IMR-90 (cell line): ENCODE results near the gene NAA10. TPM values are rescaled to one million over a fixed set of nuclear protein-coding genes. Genes with fewer than 3 reads are reported as not detected.

ENCODE experiments used
- ATAC-seq: fragments of 200-7000 bp; cut with Tn5 transposase; 2 replicates; pipeline ENCODE4 v1.9.1; 2020; ENCODE audit warnings: low read depth, mild to moderate bottlenecking, moderate library complexity
- BruUV-seq: library from RNA; stranded (reverse); fragments of 400-500 nt; replicated peaks from 2 replicates; lab custom pipeline; 2021; lab: Mats Ljungman, UMichigan
- CTCF ChIA-PET: fragments of 300-600 bp; formaldehyde crosslinking; extraction: SDS; loops from one replicate; lab custom pipeline; 2021; ENCODE audit warnings: antibody characterized with exemption; lab: Yijun Ruan, JAX
- POLR2A ChIA-PET: fragments of 300-600 bp; sonication (Branson Sonifier 250); formaldehyde crosslinking; loops from one replicate; lab custom pipeline; 2022; ENCODE audit warnings: antibody characterized with exemption; ENCODE audit not compliant: unreplicated experiment; lab: Charles Lee
- DNase-seq: peaks from one replicate; pipeline ENCODE4 v3.0.0; 2013
- H2AFZ ChIP-seq: replicated peaks from 2 replicates; pipeline ENCODE3; 2013; ENCODE audit warnings: low read length, mild to moderate bottlenecking; ENCODE audit not compliant: poor library complexity
- H2AK5ac ChIP-seq: 2 replicates; pipeline ENCODE4 v1.6.1; 2013; ENCODE audit warnings: low read depth, low read length, inconsistent platforms
- H2AK9ac ChIP-seq: replicated peaks from 2 replicates; pipeline ENCODE3; 2013; ENCODE audit warnings: mild to moderate bottlenecking, low read depth, low read length, moderate library complexity; ENCODE audit not compliant: poor library complexity
- H2BK120ac ChIP-seq: 2 replicates; pipeline ENCODE4 v1.6.1; 2013; ENCODE audit warnings: low read depth, low read length, inconsistent platforms
- H2BK15ac ChIP-seq: 3 replicates; pipeline ENCODE4 v1.6.1; 2013; ENCODE audit warnings: low read depth, low read length, inconsistent platforms
- H2BK20ac ChIP-seq: 2 replicates; pipeline ENCODE4 v1.6.1; 2013; ENCODE audit warnings: low read depth, mild to moderate bottlenecking, inconsistent platforms, low read length, moderate library complexity
- H2BK5ac ChIP-seq: 2 replicates; pipeline ENCODE4 v1.6.1; 2013; ENCODE audit warnings: mild to moderate bottlenecking, low read depth, low read length, inconsistent platforms; ENCODE audit not compliant: poor library complexity, severe bottlenecking
- H3K14ac ChIP-seq: replicated peaks from 2 replicates; pipeline ENCODE4 v1.6.1; 2013; ENCODE audit warnings: low read depth, low read length, inconsistent platforms
- H3K18ac ChIP-seq: 2 replicates; pipeline ENCODE4 v1.6.1; 2013; ENCODE audit warnings: low read depth, low read length, control low read depth
- H3K23ac ChIP-seq: 2 replicates; pipeline ENCODE4 v1.6.1; 2013; ENCODE audit warnings: low read depth, low read length, inconsistent platforms
- H3K27ac ChIP-seq: 2 replicates; pipeline ENCODE4 v1.5.1; 2013; ENCODE audit warnings: mild to moderate bottlenecking, control low read depth, low read length; ENCODE audit not compliant: insufficient read depth
- H3K27me3 ChIP-seq: 2 replicates; pipeline ENCODE4 v1.6.1; 2013; ENCODE audit warnings: low read length; ENCODE audit not compliant: control insufficient read depth, insufficient read depth
- H3K36me3 ChIP-seq: 2 replicates; pipeline ENCODE4 v1.6.1; 2013; ENCODE audit warnings: low read length, mixed read lengths; ENCODE audit not compliant: control insufficient read depth, insufficient read depth
- H3K4ac ChIP-seq: 2 replicates; pipeline ENCODE4 v1.6.1; 2013; ENCODE audit warnings: low read depth, low read length, inconsistent platforms
- H3K4me1 ChIP-seq: 2 replicates; pipeline ENCODE4 v1.6.1; 2013; ENCODE audit warnings: low read length, mixed read lengths; ENCODE audit not compliant: control insufficient read depth, insufficient read depth
- H3K4me2 ChIP-seq: 2 replicates; pipeline ENCODE4 v1.6.1; 2013; ENCODE audit warnings: low read depth, mild to moderate bottlenecking, control low read depth, low read length, moderate library complexity
- H3K4me3 ChIP-seq: 2 replicates; pipeline ENCODE4 v1.5.1; 2013; ENCODE audit warnings: low read depth, mild to moderate bottlenecking, control low read depth, low read length, moderate library complexity; ENCODE audit not compliant: insufficient read depth
- H3K56ac ChIP-seq: 2 replicates; pipeline ENCODE4 v1.6.1; 2013; ENCODE audit warnings: low read length, inconsistent platforms; ENCODE audit not compliant: insufficient read depth; ENCODE audit errors: extremely low read depth
- H3K79me1 ChIP-seq, 2 experiments: 2 replicates each; pipeline ENCODE4 v1.6.1; 2013; ENCODE audit warnings: low read length in 2 of 2, inconsistent platforms in 1 of 2, low read depth in 1 of 2
- H3K9ac ChIP-seq: 2 replicates; pipeline ENCODE4 v1.6.1; 2013; ENCODE audit warnings: low read depth, low read length, control low read depth
- H3K9me1 ChIP-seq: 2 replicates; pipeline ENCODE4 v1.6.1; 2013; ENCODE audit warnings: low read length, inconsistent platforms; ENCODE audit not compliant: insufficient read depth
- H3K9me3 ChIP-seq: 2 replicates; pipeline ENCODE4 v1.6.1; 2013; ENCODE audit warnings: low read length; ENCODE audit not compliant: control insufficient read depth, insufficient read depth
- H4K20me1 ChIP-seq: 2 replicates; pipeline ENCODE4 v1.6.1; 2013; ENCODE audit warnings: low read length, inconsistent platforms; ENCODE audit not compliant: insufficient read depth
- H4K5ac ChIP-seq: 2 replicates; pipeline ENCODE4 v1.6.1; 2013; ENCODE audit warnings: mild to moderate bottlenecking, low read depth, low read length, control low read depth
- H4K8ac ChIP-seq, 2 experiments: 2 replicates each; pipeline ENCODE4 v1.6.1; 2013; ENCODE audit warnings: low read depth in 2 of 2, low read length in 2 of 2, control low read depth in 1 of 2, inconsistent platforms in 1 of 2
- H4K91ac ChIP-seq: 2 replicates; pipeline ENCODE4 v1.6.1; 2013; ENCODE audit warnings: low read depth, low read length, inconsistent platforms; ENCODE audit not compliant: insufficient read depth
- CHD1 ChIP-seq: IDR thresholded peaks from 2 replicates; pipeline ENCODE4 v1.6.1; 2012; ENCODE audit warnings: low read depth, low read length, improper control_type of control experiment
- FOS ChIP-seq: fragments of 150-350 bp; IDR thresholded peaks from 2 replicates; pipeline ENCODE4 v1.6.1; 2016; ENCODE audit warnings: low read depth, low read length
- MAZ ChIP-seq: IDR thresholded peaks from 2 replicates; pipeline ENCODE4 v1.6.1; 2012; ENCODE audit warnings: low read depth, mild to moderate bottlenecking, low read length, improper control_type of control experiment, moderate library complexity, borderline replicate concordance
- NFE2L2 ChIP-seq: fragments of 150-350 bp; IDR thresholded peaks from 2 replicates; pipeline ENCODE4 v1.6.1; 2016; ENCODE audit warnings: low read depth, mild to moderate bottlenecking, low read length
- WGBS, 2 experiments: methylation state at CpG; one replicate each; pipeline versions ENCODE4 v1.1.5 to v1.1.7; 2013; ENCODE audit warnings: missing lambda C conversion rate in 2 of 2; ENCODE audit not compliant: insufficient read length in 1 of 2; ENCODE audit errors: extremely low coverage in 2 of 2; 5-methylcytosine and 5-hydroxymethylcytosine counted together
- dilution Hi-C: fragments of 300-500 bp; cut with HindIII; formaldehyde crosslinking; loops from one replicate; pipeline ENCODE4 v1.14.3; 2018; ENCODE audit warnings: low sequenced_read_pairs; ENCODE audit not compliant: unreplicated experiment
- in situ Hi-C: fragments of 300-500 bp; cut with MboI; formaldehyde crosslinking; loops from 3 replicates; pipeline ENCODE4 v1.14.3; 2019; ENCODE audit warnings: low sequenced_read_pairs, inconsistent platforms, mixed read lengths
- intact Hi-C: fragments of 100-400 bp; cut with micrococcal nuclease; formaldehyde crosslinking; loops from 2 replicates; pipeline ENCODE4 v1.10.0; 2022
- polyA plus RNA-seq, 3 experiments: library from polyadenylated mRNA; depleted of rRNA; stranded (reverse); fragments of >200 nt; gene quantifications; 2 replicates each; pipeline ENCODE4 v1.2.3, GENCODE V29; 2012; ENCODE audit warnings: low replicate concordance in 1 of 3
- total RNA-seq: library from RNA; depleted of rRNA; stranded (reverse); fragments of >200 nt; gene quantifications from 2 replicates; pipeline ENCODE4 v1.2.3, GENCODE V29; 2012

The NAA10 gene
- total and polyA plus RNA-seq, 2 of the 4 experiments (the other 2 are of a cell fraction) = 98.6 to 172 TPM

DNA sequence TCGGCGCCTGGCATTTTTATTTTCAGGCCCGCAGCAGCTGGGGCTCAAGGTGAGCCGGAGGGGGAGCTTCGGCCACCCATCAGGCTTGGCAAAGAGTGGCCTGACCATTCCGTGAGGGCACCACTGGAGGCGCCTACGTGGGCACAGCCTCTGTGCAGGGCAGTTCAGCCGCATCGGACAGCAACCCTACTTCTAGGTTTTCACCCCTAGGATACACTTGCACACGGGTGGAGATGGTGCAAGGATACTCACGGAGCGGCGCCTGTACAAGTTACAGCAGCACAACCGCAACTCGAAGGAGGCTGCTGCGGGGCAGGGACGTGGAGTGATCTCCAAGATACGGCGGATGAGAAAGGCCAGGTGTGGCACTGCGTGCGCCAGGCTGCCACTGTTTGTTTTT is 25.9 kb upstream of the NAA10 start:
- Histone ChIP-seq H3K23ac (no peak overlapping the region), H3K27ac (no peak overlapping the region), H3K79me1 (peaks cover 5 to 9% of the 10 kb centered on the region in 2 experiments), H4K20me1 (peaks cover 32% of the 10 kb centered on the region), H3K4me3 (no peak overlapping the region), H3K4me2 (no peak overlapping the region), H4K91ac (no peak overlapping the region), H3K36me3 (peaks cover 74% of the 10 kb centered on the region), H4K8ac (no peak overlapping the region), H3K14ac (no peak overlapping the region), H2BK120ac (no peak overlapping the region), H4K5ac (no peak overlapping the region), H3K56ac (no peak overlapping the region), H3K18ac (no peak overlapping the region), H2BK15ac (no peak overlapping the region), H3K9ac (no peak overlapping the region), H3K9me3 (no peaks in the 10 kb centered on the region), H2AFZ (no peak overlapping the region), H2BK5ac (no peak overlapping the region), H2BK20ac (no peak overlapping the region), H2AK9ac (no peak overlapping the region), H3K4me1 (no peaks in the 10 kb centered on the region), H3K27me3 (no peaks in the 10 kb centered on the region), H2AK5ac (no peak overlapping the region), H3K9me1 (no peaks in the 10 kb centered on the region), H3K4ac (no peak overlapping the region)
- ChIA-PET POLR2A (no interaction called here), CTCF (no interaction called here)
- dilution Hi-C loops (no loop called here), intact Hi-C loops (no loop called here), in situ Hi-C loops (loop anchor here (10.0 kb wide), 1 partner anchor 196 kb away; the partner anchor contains the start of gene PLXNB3)
- 87% methylated on average over 11 of the region's 22 CpGs; no CpG with 5 or more reads in 1 of the 2 experiments for WGBS, 2 experiments
- ATAC-seq (no peak), DNase-seq (no peak)
- no peak for TF ChIP-seq FOS
- TF ChIP-seq CHD1 = no peak
- TF ChIP-seq MAZ = no peak
- TF ChIP-seq NFE2L2 = no peak
- BruUV-seq = no TSS peak
